Measurements from ENCODE around the gene ZIC5.

Gene ZIC5

DNA sequence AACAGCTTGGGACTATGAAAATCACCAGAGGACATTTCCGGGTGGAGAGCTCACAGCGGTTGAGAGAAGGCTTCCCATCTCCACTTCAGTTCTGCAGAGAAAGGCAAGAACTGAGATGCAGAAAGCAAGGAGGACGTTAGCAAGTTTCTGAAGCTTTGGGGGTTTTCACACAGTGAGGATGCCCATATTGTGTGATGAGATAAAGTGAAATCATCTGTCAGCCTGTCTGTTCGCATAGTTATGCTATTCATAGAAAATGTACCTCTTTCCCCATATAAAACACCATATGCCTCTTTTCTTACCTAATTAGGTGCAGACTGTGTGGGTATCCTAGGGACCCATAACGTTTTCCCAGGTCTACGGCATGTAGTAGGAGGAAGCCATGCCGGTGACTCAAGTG lies 27.5 kb downstream of the ZIC5 start:
- no peak for DNase-seq
- TF ChIP-seq, protein P1, sequence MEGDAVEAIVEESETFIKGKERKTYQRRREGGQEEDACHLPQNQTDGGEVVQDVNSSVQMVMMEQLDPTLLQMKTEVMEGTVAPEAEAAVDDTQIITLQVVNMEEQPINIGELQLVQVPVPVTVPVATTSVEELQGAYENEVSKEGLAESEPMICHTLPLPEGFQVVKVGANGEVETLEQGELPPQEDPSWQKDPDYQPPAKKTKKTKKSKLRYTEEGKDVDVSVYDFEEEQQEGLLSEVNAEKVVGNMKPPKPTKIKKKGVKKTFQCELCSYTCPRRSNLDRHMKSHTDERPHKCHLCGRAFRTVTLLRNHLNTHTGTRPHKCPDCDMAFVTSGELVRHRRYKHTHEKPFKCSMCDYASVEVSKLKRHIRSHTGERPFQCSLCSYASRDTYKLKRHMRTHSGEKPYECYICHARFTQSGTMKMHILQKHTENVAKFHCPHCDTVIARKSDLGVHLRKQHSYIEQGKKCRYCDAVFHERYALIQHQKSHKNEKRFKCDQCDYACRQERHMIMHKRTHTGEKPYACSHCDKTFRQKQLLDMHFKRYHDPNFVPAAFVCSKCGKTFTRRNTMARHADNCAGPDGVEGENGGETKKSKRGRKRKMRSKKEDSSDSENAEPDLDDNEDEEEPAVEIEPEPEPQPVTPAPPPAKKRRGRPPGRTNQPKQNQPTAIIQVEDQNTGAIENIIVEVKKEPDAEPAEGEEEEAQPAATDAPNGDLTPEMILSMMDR (IDR thresholded peaks at IDR 0.05; ENCODE audit: low read depth, low read length): no peak
- Histone ChIP-seq H3K27me3 (peaks cover 40% of the 10 kb centered on the region), H3K4me1 (no peaks in the 10 kb centered on the region), H3K9me3 (no peaks in the 10 kb centered on the region), H3K36me3 (no peaks in the 10 kb centered on the region), H3K4me3 (ENCODE audit: low read depth, low read length) (no peak overlapping the region)

DNA sequence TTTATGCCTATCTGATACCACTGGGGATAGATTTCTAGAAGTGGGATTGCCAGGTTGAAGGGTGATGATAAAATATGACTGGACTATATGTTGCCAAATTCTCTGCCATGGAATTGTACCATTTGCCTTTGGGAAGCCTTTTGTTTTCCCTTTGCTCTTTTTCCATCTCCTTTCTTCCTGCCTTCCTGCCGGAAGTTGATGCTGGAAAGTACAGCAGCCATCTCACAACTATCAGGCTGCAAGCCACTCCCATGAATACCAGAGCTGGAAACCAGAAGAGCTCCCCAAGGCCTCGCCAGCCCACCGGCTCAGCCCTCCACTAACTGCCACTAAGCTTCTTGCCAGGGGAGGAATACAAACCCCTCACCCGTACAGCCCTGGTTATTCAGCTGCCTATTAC lies 29.7 kb downstream of the ZIC5 start:
- Histone ChIP-seq H3K4me1 (no peaks in the 10 kb centered on the region), H3K36me3 (no peaks in the 10 kb centered on the region), H3K27me3 (peaks cover 41% of the 10 kb centered on the region), H3K9me3 (no peaks in the 10 kb centered on the region), H3K4me3 (ENCODE audit: low read depth, low read length) (no peak overlapping the region)
- TF ChIP-seq, protein P1 (IDR thresholded peaks at IDR 0.05; ENCODE audit: low read depth, low read length): no peak
- DNase-seq: no peak

DNA sequence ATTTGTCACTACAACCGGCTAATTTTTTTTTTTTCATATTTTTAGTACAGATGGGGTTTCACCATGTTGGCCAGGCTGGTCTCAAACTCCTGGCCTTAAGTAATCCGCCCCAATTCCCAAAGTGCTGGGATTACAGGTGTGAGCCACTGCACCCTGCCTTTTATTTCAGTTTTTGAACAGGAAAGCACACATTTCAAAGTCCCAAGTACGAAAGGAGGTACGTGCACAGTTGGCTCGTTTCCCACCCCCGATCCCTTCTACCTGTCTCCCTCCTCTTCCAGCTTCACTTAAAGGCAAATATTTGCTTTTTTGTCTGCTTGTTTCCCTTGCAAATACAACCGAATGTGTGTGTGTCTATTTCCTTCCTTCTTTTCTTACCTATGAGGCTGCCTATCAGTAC lies 30.5 kb downstream of the ZIC5 start:
- Histone ChIP-seq H3K36me3 (no peaks in the 10 kb centered on the region), H3K9me3 (no peaks in the 10 kb centered on the region), H3K27me3 (peaks cover 37% of the 10 kb centered on the region), H3K4me3 (ENCODE audit: low read depth, low read length) (no peak overlapping the region), H3K4me1 (no peaks in the 10 kb centered on the region)
- TF ChIP-seq, protein P1 (IDR thresholded peaks at IDR 0.05; ENCODE audit: low read depth, low read length): no peak
- no peak for DNase-seq

DNA sequence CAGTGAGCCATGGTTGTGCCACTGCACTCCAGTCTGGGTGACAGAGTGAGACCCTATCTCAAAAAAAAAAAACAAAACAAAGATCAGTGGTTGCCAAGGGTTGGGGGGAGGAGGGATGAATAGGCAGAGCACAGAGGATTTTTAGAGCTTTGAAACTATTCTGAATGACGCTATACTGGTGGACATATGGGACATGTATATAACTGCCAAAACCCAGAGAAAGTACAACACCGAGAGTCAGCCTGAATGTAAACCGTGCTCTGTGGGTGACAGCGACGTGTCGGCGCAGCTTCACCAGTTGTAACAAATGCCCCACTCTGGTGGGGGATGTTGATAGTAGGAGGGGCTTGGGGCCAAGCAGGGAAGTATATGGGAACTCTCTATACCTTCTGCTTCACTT lies 32.9 kb downstream of the ZIC5 start:
- Histone ChIP-seq H3K4me1 (no peaks in the 10 kb centered on the region), H3K4me3 (ENCODE audit: low read depth, low read length) (no peak overlapping the region), H3K9me3 (no peaks in the 10 kb centered on the region), H3K27me3 (peaks cover 35% of the 10 kb centered on the region), H3K36me3 (no peaks in the 10 kb centered on the region)
- DNase-seq: no peak
- TF ChIP-seq, protein P1 (IDR thresholded peaks at IDR 0.05; ENCODE audit: low read depth, low read length): no peak

DNA sequence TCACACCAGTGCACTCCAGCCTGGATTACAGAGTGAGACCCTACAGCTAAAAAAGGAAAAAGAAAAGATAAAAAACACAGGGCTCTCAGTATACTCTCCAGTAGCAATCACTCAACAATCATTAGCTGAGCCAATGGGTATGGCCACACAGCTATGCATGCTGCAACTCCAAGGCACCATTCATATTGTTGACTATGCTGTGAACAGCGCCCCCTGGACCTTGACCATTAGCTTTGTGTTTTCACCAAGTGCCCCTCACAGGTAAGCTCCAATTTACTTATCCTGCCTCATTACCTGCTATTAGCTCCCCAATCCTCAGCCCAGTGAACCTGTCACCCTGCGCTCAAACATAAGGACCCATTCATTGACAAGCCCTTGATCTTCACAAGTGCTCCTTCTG lies 35.8 kb downstream of the ZIC5 start:
- Histone ChIP-seq H3K4me1 (no peaks in the 10 kb centered on the region), H3K9me3 (no peaks in the 10 kb centered on the region), H3K4me3 (ENCODE audit: low read depth, low read length) (no peak overlapping the region), H3K36me3 (no peaks in the 10 kb centered on the region), H3K27me3 (peaks cover 30% of the 10 kb centered on the region)
- no peak for DNase-seq
- TF ChIP-seq, protein P1 (IDR thresholded peaks at IDR 0.05; ENCODE audit: low read depth, low read length): 0 out of 2 replicates have a peak, but pooled peaks have one; percentile 8

DNA sequence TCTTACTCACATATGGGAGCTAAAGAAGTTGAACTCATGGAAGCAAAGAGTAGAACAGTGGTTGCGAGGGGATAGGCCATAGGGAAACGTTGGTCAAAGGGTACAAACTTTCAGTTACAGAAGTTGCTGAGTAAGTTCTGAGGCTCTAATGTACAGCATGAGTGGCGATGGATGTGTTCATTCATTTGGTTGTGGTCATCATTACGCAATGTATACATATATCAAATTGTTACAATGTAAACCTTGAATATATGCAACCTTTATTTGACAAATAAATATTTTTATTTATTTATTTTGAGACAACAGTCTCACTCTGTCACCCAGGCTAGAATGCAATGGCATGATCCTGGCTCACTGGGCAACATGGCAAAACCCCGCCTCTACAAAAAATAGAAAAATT lies 38.7 kb downstream of the ZIC5 start:
- Histone ChIP-seq H3K4me1 (no peaks in the 10 kb centered on the region), H3K36me3 (no peaks in the 10 kb centered on the region), H3K4me3 (ENCODE audit: low read depth, low read length) (no peak overlapping the region), H3K9me3 (no peaks in the 10 kb centered on the region), H3K27me3 (peaks cover 14% of the 10 kb centered on the region)
- no peak for DNase-seq
- TF ChIP-seq, protein P1 (IDR thresholded peaks at IDR 0.05; ENCODE audit: low read depth, low read length): no peak
